Measurements from ENCODE around the gene MX2. TPM values are rescaled to one million over a fixed set of nuclear protein-coding genes. Genes with fewer than 3 reads are reported as not detected.

The MX2 gene
- total and polyA plus RNA-seq, 10 of the 15 experiments (the other 5 are each of a cell fraction or from before 2014, with no cell fraction given): 10.5 to 167 (median 46.1) TPM

DNA sequence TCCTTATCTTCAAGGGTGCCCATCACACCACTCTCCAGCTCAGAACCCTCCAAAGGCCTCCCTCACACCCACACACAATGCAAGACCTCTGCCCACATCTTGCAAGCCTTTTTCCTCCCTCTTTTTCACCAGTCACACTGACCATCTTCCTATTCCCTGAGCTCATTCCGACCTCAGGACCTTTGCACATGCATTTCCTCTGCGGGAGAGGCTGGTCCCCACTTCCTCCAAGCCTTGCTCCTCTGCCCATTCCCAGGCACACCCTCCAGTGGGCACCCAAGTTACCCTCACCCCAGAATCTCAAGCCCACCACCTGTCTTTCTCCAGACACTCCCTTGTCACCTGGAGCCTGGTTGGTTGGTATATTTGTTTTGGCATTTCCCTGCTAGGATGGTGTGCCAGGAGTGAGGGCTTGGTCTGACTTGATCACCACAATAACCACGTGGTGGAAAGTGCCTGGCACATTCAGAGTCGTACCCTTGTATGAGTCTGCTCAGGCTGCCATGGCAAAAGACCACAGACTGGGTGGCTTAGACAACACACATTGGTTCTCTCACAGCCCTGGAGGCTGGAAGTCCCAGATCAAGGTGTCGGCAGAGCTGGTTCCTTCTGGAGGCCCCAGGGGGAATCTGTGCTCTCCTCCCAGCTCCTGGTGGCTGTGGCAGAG is 13.2 kb downstream of the MX2 start:
- Histone ChIP-seq H3K36me3 (ENCODE audit: control insufficient read depth in 2 of 2, insufficient read depth in 2 of 2, low read length in 1 of 2) (peaks cover 3 to 9% of the 10 kb centered on the region in 2 experiments; a peak in 3 of 4 replicates), H2AFZ (ENCODE audit: control insufficient read depth, low read depth, low read length) (no peak overlapping the region), H3K9me3 (replicated peaks; ENCODE audit: control insufficient read depth, insufficient read depth, low read length) (no peaks in the 10 kb centered on the region), H3K79me2 (ENCODE audit: control insufficient read depth, insufficient read depth, low read length) (peaks cover 40% of the 10 kb centered on the region), H3K27me3 (replicated peaks in 1 of 2; ENCODE audit: control insufficient read depth in 2 of 2, insufficient read depth in 2 of 2, low read length in 1 of 2) (no peaks in the 10 kb centered on the region), H3K9ac (ENCODE audit: control insufficient read depth, insufficient read depth, low read length) (no peak overlapping the region), H3K4me1 (ENCODE audit: control insufficient read depth, insufficient read depth, low read length) (peaks cover 6% of the 10 kb centered on the region; the same call in 1 of the 2 replicates), H4K20me1 (ENCODE audit: control insufficient read depth, insufficient read depth) (no peaks in the 10 kb centered on the region; the same call in 1 of the 2 replicates), H3K4me2 (ENCODE audit: control insufficient read depth, insufficient read depth) (no peak overlapping the region), H3K4me3 (no peak overlapping the region), H3K27ac (ENCODE audit: control insufficient read depth, insufficient read depth) (no peak overlapping the region)
- in situ Hi-C loops (cut with MboI) (no loop called here), intact Hi-C loops (cut with micrococcal nuclease; ENCODE audit: unreplicated experiment) (no loop called here)
- BruUV-seq (replicated peaks): no TSS peak
- TF ChIP-seq TCF3 (IDR thresholded peaks at IDR 0.05; ENCODE audit: borderline replicate concordance, insufficient read depth, low read depth, low read length) (no peak), ATF7 (IDR thresholded peaks at IDR 0.05; ENCODE audit: low read depth) (no peak), EGR1 (IDR thresholded peaks at IDR 0.05; ENCODE audit: borderline replicate concordance in 1 of 2, low read depth in 2 of 2, low read length in 2 of 2) (no peak), SMAD1 (IDR thresholded peaks at IDR 0.05; ENCODE audit: low read depth, partially characterized antibody) (no peak), YBX1 (IDR thresholded peaks at IDR 0.05) (no peak), EZH2 (IDR thresholded peaks at IDR 0.05; ENCODE audit: borderline replicate concordance, control insufficient read depth, low read depth, low read length) (no peak), HDAC6 (IDR thresholded peaks at IDR 0.05; ENCODE audit: unreplicated experiment) (no peak), NR2C2 (IDR thresholded peaks at IDR 0.05; ENCODE audit: borderline replicate concordance, control insufficient read depth, insufficient read length, low read depth) (no peak), PAX8 (IDR thresholded peaks at IDR 0.05) (no peak), RCOR1 (conservative IDR thresholded peaks at IDR 0.05; ENCODE audit: low read depth, low read length) (no peak), ZNF274 (IDR thresholded peaks at IDR 0.05; ENCODE audit: insufficient read depth, insufficient read length) (no peak), EP300 (IDR thresholded peaks at IDR 0.05; ENCODE audit: borderline replicate concordance in 1 of 2, control insufficient read depth in 1 of 2, low read depth in 2 of 2, low read length in 2 of 2) (no peak)
- ChIA-PET POLR2A (no interaction called here), SMC1A (ENCODE audit: uncharacterized antibody, unreplicated experiment) (interaction anchor here (1.5 to 8.3 kb wide), 3 partner anchors 57 to 92 kb away, joined by 3 to 67 read pairs (median 11); no protein-coding TSS in a partner anchor), RAD21 (ENCODE audit: unreplicated experiment) (interaction anchor here (0.9 to 1.1 kb wide), 2 partner anchors 43 to 92 kb away, joined by 3 to 5 read pairs; no protein-coding TSS in a partner anchor), CTCF (interaction anchor here (2.1 to 3.5 kb wide), 2 partner anchors 36 to 92 kb away, joined by 12 to 20 read pairs; no protein-coding TSS in a partner anchor)
- 65% methylated on average over 5 of the region's 5 CpGs for WGBS (ENCODE audit: insufficient coverage, insufficient replicate concordance, low lambda C conversion rate, missing lambda C conversion rate)
- DNase-seq (ENCODE audit: low read depth, low spot score) (no peak), ATAC-seq (peak; percentile 52), FAIRE-seq (no peak)

All from GM12878 (cell line).